HG02678 (cell line): ENCODE measurements around the gene GRIK4.
A peak's percentile ranks its signal among the peaks of the same experiment; 100 is the strongest.

Source experiments
- ATAC-seq: cut with Tn5 transposase; IDR thresholded peaks from one replicate; pipeline ENCODE4 v1.9.1; 2021; ENCODE audit warnings: mild to moderate bottlenecking, moderate library complexity; ENCODE audit not compliant: unreplicated experiment

GRIK4 gene

DNA sequence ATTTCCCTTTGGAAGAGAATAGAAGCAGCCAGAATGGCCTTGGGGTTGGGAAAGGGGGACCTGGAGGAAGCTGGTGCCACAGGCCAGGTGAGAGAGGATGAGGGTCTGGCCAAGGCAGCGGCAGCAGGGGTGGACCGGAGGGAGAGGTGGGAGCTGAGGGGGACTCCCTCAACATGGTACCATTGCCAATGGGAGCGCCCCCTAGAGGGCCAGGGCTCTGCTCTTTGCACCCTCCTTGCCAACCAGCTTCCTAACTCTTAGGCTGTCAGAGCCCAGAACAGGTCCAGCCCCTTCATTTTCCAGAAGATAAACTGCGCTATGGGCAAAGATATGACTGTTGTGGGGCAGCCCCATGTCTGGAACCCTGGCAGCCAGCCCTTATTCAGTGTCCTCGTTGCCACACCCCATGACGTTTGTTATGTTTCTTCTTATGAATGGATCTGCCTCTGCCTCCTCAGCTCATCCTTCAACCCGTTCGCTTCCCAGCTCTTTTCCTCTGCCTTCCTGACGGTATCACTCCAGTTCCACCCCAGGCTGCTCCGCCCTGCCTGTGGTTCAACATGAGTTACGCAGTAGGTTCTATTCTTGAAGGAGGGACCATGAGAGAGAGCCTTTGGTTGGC is 185.2 kb downstream of the GRIK4 start:
- ATAC-seq: no peak

- no peak for ATAC-seq
Observed at GRCh38 chr11:120698918-120699317, 187.4 kb downstream of the GRIK4 start.

DNA sequence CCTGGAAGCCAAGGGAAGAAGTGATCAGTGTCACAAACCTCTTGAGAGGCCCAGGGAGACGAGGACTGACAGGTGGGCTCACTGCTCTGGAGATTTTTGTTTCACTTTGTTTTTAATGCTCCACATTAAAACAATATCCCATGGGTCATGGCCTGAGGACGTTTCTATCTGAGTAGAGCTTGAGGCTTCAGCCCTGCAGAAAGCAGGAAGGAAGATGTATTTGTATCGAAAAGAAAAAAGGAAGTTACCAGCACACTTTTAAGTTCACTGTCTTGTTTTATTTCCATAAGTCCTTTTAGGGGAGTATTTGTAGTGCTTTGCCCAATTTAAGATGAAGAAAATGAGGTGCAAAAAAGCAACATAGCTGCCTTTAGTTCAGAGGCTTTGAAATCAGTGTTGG is 191.1 kb downstream of the GRIK4 start:
- no peak for ATAC-seq

DNA sequence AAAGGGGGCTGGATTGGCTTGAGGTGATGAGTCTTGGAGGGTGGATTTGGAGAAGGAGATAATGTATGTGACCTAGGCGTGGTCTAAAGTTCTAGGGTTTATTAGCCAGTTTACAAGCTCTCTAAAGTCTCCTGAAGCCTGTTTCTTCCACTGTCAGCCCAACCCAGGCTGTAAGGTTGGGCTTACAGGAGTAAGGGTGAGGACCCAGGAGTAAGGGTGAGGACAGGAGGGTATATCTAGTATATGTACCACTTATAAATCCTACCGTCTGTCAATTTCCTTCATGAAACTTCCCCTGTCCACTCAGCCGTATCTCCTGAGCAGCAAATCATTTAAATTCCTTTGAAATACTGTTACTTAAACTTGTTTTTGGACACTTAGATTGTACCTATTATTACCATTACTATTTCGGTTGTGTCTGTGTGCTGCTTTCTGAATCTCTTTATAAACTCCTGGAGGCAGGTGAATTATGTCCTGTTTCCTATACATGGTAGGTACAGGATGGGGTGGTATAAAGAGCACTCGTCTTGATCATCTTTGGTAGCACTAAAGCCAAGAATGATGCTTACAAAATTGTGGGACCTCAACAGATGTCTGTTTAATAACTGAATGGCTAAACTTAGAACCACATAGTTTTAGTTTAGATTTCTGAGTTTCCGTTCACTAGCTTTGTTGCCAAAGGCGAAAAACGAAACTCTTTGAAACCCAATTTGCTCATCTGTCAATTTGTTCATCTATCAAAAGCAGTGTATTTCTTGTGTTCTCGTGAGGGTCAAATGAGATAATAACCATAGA is 192.0 kb downstream of the GRIK4 start:
- peak; percentile 67 for ATAC-seq

DNA sequence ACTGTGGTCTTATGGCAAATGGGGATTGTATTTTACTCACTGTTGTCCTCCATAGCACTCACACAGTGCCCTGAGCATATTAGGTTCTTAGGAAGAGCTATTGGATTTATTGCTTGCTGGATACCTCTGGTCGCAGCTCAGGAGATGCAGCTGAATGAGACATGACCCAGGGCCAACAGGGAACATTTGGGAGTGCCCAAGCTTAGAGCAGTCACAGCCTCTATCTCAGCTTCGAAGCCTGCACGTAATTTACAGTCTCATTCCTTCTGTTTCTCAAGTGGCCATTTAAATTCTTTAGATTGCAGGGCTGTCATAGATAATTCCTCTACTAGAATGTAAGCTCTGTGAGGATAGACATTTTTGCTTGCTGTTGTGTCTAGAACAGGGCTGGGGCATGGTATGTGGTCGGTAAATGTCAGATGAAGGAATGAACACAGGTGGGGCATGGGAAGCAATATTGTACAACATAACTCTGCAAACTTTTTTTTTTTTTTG is 192.8 kb downstream of the GRIK4 start:
- no peak for ATAC-seq

- no peak for ATAC-seq
Observed at GRCh38 chr11:120706257-120706656, 194.7 kb downstream of the GRIK4 start.

GRCh38 chr11:120707098-120707497 is 195.6 kb downstream of the GRIK4 start:
- no peak for ATAC-seq

DNA sequence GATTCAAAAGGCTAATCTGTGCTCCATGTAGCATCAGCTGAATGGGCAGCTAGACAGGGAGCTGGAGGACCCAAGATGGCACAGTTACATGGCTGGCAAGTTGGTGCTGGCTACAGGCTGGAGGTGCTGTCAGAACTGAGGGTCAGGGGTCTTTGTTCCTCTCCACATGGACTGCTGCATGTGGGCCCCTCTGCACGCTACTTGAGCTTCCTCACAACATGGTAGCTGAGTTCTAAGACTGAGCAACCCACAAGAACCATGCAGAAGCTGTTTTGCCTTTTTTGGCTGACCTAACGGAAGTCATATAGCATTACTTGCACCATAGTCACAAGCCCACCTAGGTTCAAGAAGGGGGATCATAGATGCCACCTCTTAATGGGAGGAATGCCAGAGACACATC is 196.1 kb downstream of the GRIK4 start:
- no peak for ATAC-seq

GRCh38 chr11:120708511-120709183 is 197.1 kb downstream of the GRIK4 start:
- no peak for ATAC-seq

GRCh38 chr11:120709808-120710207 is 198.3 kb downstream of the GRIK4 start:
- ATAC-seq: peak; percentile 88

GRCh38 chr11:120710354-120711131 is 199.0 kb downstream of the GRIK4 start:
- ATAC-seq: peak; percentile 36

DNA sequence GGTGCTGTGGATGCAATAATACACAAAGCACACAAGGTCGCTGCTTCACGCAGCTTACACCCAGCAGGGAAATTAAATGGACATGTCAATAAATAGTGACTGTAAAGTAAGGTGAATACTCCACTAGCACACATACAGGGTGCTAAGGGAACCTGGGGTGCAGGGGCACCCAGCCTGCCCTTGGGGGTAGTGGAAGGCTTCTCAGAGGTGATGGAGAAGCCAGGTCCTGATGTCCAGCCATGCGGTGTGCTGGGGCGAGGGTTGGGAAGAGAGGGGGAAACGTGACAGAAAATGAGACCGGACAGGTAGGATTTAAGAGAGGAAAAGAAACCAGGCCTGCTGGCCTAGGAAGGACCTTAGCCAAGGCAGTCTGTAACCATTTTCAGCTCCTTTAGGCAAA is 200.5 kb downstream of the GRIK4 start:
- no peak for ATAC-seq

GRCh38 chr11:120712881-120713280 is 201.3 kb downstream of the GRIK4 start:
- no peak for ATAC-seq

DNA sequence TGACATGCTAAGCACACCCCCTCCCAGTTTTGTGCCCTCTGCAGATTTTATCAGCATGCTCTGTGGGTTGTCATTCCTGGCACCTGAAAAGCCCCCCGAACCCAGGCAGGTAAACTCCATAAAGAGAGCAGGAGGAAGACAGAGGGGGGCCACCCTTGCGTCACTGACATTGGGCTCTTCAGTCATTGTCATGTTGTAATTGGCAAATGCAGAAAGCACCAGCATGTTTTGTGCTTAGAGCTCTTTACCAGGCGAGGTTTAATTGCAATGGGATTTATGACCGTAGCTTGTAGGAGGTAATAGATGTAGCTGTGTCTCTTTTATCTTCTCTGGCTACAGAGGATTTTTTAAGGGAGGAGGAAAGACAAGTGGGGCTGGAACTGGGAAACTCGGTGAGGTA is 201.7 kb downstream of the GRIK4 start:
- no peak for ATAC-seq

DNA sequence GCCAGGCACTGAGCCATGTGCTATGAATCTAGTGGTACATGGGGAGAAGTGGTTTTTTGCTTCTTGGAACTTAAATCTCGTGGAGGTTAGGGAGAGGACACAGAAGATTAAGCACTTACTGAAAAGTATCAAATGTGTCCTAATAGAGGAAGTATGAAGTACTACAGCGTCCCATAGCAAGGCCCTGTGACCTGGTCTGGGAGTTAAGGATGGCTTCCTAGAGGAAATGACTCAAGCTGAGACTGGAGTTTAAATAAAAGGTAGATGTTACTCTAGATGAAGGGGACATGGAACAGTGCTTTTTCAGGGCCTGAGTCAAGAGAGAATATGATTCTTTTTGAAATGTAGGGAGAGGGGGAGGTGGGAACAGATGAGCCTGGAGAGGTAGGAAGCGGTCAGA is 202.9 kb downstream of the GRIK4 start:
- ATAC-seq: no peak

DNA sequence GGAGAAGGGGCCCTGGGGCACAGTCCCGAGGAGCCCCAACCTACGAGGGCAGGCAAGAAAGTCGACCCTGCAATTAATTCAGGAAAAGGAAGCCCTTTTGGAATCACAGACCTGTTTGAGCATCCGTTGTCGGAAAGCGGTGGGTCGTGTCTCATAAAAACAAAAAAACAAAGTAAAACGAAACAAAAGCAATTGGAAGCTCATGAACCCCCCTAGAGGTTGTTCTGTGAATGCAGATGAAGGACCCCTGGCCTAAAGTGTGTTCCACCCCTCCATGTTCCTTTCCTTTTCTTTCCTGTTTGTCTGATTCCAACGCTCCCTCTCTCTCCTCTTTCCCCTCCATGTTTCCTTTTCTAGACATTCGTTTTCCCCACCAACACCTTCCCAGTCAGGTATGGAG is 203.7 kb downstream of the GRIK4 start:
- no peak for ATAC-seq

GRCh38 chr11:120717042-120717441 is 205.5 kb downstream of the GRIK4 start:
- no peak for ATAC-seq

GRCh38 chr11:120717623-120718022 is 206.1 kb downstream of the GRIK4 start:
- no peak for ATAC-seq

DNA sequence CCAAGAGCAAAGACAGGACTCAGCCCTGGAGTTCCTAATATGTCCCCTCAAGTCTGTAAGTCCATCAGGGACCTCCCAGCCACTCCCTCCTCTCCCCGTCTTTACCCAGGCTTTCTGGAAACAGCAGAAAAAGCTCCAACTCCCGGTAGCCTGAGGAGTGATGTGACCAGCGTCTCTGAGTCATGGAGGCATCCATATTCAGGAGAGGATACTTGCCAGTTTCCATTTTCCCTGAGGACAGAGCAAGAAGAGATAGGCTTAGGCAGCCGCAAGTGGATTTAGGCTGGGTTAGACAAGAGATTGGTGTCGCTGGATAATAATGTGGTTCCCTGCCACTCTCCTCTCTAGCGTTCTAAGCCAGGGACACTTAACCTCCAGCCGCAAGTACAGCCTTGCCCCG is 206.6 kb downstream of the GRIK4 start:
- ATAC-seq: no peak

GRCh38 chr11:120719348-120719747 is 207.8 kb downstream of the GRIK4 start:
- no peak for ATAC-seq

- no peak for ATAC-seq
Observed at GRCh38 chr11:120720760-120721159, 209.2 kb downstream of the GRIK4 start.
